NB4 (cell line): ENCODE measurements around the gene LDHD.

Source experiments
- POLR2A ChIP-seq: IDR thresholded peaks from 2 replicates; pipeline ENCODE4 v1.6.1; 2011; ENCODE audit warnings: mild to moderate bottlenecking; ENCODE audit not compliant: insufficient read length; ENCODE audit errors: extremely low read depth
- TF ChIP-seq, protein P1 (sequence below): IDR thresholded peaks from one replicate; pipeline ENCODE4 v1.5.1; 2012; ENCODE audit warnings: low read depth, low read length

DNA sequence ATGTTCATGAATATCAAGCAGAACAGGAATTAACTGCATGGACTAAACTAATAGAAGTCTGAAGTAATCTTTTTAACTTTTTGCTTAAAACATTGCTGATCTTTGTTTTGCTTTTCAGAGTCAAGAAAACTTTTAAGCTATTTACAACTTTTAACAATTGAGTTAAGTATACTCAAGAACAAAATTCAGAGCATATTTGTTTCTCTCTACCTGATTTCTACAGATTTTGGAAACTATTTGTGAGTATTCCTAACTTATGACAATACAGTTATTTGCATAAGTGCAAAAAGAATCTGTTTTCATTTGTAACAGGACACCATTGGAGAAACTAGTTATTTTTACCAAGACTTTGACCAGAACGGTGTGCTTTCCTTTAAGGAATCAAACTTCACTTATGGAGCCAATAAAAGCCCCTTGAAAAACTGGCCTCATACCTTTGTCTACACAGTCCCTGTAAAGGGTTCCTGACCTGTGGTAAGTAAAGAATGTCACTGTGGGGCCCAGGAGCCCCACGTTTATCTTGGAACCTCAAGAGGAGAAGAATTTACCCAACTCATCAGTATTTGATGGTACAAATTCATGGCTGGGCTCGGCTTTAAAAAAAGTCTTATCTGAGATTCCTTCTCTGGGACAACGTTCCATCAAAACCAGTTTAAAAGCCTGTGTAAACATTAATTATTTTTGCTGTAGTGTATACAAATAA is 11.3 kb upstream of the LDHD start:
- TF ChIP-seq, protein P1, sequence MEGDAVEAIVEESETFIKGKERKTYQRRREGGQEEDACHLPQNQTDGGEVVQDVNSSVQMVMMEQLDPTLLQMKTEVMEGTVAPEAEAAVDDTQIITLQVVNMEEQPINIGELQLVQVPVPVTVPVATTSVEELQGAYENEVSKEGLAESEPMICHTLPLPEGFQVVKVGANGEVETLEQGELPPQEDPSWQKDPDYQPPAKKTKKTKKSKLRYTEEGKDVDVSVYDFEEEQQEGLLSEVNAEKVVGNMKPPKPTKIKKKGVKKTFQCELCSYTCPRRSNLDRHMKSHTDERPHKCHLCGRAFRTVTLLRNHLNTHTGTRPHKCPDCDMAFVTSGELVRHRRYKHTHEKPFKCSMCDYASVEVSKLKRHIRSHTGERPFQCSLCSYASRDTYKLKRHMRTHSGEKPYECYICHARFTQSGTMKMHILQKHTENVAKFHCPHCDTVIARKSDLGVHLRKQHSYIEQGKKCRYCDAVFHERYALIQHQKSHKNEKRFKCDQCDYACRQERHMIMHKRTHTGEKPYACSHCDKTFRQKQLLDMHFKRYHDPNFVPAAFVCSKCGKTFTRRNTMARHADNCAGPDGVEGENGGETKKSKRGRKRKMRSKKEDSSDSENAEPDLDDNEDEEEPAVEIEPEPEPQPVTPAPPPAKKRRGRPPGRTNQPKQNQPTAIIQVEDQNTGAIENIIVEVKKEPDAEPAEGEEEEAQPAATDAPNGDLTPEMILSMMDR, result no peak
- no peak for TF ChIP-seq POLR2A
